Measurements from ENCODE around the gene LSP1.

DNA sequence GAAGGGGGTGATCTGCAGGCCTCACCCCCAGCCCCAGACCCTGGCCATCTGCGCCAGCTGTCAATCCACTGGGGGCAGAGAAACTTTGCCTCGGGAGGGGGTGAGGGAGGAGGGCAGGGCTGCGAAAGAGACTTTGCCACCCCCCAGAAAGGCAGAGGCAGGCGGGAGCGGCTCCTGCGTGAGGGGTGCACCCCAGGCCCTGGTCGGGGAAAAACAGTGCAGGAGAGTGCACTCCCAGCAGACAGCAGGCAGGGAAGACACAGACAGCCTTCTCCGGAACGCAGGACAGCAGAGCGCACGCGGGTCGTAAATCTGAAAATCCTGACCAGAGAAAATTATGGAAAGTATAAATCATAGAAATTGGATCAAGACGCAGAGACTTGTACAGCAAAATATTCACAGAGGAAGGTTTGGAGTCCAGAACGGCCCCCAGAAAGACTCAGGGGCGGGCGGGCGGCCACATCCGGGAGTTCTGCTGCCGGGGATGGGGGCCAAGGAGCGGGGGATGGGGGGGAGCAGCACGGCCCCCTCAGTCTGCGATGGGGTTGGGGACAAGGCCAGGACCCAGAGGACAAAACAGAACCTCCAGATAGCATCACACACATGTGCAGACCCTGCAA is 86.2 kb downstream of the LSP1 start:
- TF ChIP-seq, protein P1, sequence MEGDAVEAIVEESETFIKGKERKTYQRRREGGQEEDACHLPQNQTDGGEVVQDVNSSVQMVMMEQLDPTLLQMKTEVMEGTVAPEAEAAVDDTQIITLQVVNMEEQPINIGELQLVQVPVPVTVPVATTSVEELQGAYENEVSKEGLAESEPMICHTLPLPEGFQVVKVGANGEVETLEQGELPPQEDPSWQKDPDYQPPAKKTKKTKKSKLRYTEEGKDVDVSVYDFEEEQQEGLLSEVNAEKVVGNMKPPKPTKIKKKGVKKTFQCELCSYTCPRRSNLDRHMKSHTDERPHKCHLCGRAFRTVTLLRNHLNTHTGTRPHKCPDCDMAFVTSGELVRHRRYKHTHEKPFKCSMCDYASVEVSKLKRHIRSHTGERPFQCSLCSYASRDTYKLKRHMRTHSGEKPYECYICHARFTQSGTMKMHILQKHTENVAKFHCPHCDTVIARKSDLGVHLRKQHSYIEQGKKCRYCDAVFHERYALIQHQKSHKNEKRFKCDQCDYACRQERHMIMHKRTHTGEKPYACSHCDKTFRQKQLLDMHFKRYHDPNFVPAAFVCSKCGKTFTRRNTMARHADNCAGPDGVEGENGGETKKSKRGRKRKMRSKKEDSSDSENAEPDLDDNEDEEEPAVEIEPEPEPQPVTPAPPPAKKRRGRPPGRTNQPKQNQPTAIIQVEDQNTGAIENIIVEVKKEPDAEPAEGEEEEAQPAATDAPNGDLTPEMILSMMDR (IDR thresholded peaks at IDR 0.05) = no peak
- no peak for TF ChIP-seq POLR2A (IDR thresholded peaks at IDR 0.05)
- TF ChIP-seq POLR2AphosphoS5 (IDR thresholded peaks at IDR 0.05) = no peak
